H7 (cell line): ENCODE results near the gene MASP1. TPM values are rescaled to one million over a fixed set of nuclear protein-coding genes. Genes with fewer than 3 reads are reported as not detected.

ENCODE experiments used
- DNase-seq: peaks from one replicate; pipeline ENCODE4 v3.0.0; 2012
- H3K27me3 ChIP-seq: 2 replicates; pipeline ENCODE4 v1.6.0; 2011; ENCODE audit warnings: mild to moderate bottlenecking, low read length; ENCODE audit not compliant: control insufficient read depth, insufficient read depth
- H3K36me3 ChIP-seq: replicated peaks from 2 replicates; pipeline ENCODE4 v1.5.1; 2011; ENCODE audit warnings: low read length; ENCODE audit not compliant: control insufficient read depth, insufficient read depth
- H3K4me3 ChIP-seq: 2 replicates; pipeline ENCODE4 v1.5.1; 2011; ENCODE audit warnings: low read depth, mild to moderate bottlenecking, control low read depth, low read length, moderate library complexity; ENCODE audit not compliant: insufficient read depth
- total RNA-seq: library from RNA; depleted of rRNA; stranded (reverse); fragments of >200 nt; shearing (Covaris generic); gene quantifications from 2 replicates; pipeline ENCODE4 v1.2.3, GENCODE V29; 2014

The MASP1 gene
- total RNA-seq, 1 experiment from 2014 or later = 4.1 TPM

DNA sequence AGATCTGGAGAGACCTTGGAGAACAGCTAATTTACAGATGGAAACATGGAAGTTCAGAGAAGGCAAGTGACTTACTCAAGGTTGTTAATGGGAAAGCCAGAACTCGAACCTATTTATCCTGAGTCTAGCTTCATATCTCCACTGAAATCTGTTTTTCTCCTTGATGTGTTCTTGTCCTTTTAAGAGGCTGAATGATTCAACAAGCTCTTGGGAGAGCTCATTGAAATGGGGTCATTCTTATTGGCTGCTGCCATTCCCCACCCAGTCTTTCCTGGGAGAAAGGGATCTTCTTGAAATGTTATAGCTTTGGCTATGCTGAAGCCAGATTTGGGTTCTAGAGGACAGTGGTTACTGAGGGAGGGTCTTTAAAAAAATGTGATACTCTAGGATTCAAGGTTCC is 53.3 kb downstream of the MASP1 start:
- no peak for DNase-seq
- Histone ChIP-seq H3K36me3 (no peaks in the 10 kb centered on the region), H3K27me3 (no peaks in the 10 kb centered on the region), H3K4me3 (no peak overlapping the region)

GRCh38 chr3:187237741-187238140 is 53.8 kb downstream of the MASP1 start:
- no peaks in the 10 kb centered on the region for H3K36me3 ChIP-seq
- no peak overlapping the region for H3K4me3 ChIP-seq
- H3K27me3 ChIP-seq = no peaks in the 10 kb centered on the region
- DNase-seq = no peak

- Histone ChIP-seq H3K27me3 (no peaks in the 10 kb centered on the region), H3K4me3 (no peak overlapping the region), H3K36me3 (no peaks in the 10 kb centered on the region)
- no peak for DNase-seq
Observed at GRCh38 chr3:187236962-187237361, 54.6 kb downstream of the MASP1 start.

DNA sequence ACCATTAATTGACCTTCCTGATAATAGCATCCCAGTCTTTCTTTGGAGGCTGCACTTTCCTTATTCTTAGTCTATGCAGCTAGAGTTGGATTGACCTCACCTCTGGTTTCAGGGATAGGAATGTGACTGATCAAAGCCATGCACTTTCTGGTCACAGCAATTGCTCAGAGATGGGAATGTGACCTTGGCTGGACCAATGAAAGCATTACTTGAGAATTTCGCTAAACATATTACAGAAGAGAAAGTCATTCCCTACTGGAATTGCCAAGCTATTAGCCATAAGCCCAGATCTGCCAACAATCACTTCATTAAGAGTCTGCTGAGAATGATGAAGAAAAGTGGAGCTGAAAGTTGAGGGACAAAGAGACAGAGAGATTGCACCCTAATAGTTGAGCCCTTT is 61.5 kb downstream of the MASP1 start:
- H3K4me3 ChIP-seq = no peak overlapping the region
- no peaks in the 10 kb centered on the region for H3K27me3 ChIP-seq
- DNase-seq = no peak
- no peaks in the 10 kb centered on the region for H3K36me3 ChIP-seq

DNA sequence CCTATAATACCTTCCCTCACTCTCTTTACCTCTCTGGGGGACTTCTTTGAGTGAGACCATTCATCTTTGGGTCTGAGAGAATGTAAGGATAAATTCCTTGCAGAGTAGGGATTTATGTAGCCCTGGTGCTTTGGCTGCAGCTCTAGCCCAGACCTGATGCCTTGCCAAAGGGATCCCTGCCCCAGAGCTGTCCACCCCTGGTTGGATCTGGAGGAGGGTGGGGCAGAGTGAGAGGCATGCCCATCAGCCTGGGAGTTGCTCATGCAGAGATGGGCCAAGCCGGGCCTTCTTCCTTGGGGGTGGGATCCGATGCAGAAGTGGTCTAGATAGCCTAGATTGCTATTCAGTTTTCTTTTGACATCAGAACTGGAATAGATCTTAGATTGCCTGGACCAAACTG is 62.8 kb downstream of the MASP1 start:
- no peak for DNase-seq
- H3K36me3 ChIP-seq = no peaks in the 10 kb centered on the region
- no peaks in the 10 kb centered on the region for H3K27me3 ChIP-seq
- H3K4me3 ChIP-seq = no peak overlapping the region

DNA sequence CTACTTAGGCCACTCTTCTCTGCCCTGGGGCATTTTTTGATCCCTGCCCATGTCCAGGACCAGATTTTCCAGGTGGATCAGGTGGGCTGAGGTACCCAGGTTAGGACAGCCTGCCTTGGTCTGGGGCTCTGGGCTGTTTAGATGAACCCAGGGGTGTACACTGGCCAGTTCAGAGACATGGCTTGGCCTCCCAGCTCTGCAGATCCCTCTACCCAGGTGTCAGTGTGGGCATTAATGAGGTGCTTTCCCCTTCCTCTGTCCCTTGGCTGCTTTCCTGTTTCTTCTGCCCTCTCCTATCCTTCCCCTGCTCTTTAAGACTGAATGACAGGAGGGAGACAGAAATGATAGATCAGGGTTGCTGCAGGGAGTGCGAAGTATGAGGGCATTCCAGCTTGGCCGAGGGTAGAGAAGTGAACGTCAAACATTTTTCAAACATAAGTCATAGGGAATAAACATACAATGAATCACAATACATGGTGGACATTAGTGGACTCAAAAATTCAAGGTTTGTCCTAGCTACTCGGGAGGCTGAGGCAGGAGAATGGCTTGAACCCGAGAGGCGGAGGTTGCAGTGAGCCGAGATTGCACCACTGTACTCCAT is 63.8 kb downstream of the MASP1 start:
- Histone ChIP-seq H3K36me3 (no peaks in the 10 kb centered on the region), H3K4me3 (no peak overlapping the region), H3K27me3 (no peaks in the 10 kb centered on the region)
- DNase-seq = no peak

DNA sequence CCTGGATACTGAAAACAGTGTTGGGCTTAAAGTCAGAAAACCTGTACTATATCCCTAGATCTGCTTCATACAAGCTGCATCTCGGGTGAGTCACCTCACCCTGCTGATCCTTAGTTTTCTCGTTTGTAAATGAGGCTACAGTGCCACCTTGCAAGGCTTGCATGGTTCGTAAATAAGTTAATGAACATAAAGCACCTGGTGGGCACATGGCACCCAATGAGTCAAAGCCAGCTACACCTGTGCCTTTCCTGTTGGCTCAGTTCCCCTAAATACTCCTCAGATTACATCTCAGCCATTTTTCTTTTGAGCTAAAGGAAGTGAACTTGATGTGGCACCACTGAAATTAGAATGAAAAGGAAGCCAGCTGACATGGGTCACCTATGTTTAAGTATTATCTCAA is 67.7 kb downstream of the MASP1 start:
- H3K27me3 ChIP-seq = no peaks in the 10 kb centered on the region
- no peaks in the 10 kb centered on the region for H3K36me3 ChIP-seq
- H3K4me3 ChIP-seq = no peak overlapping the region
- no peak for DNase-seq

DNA sequence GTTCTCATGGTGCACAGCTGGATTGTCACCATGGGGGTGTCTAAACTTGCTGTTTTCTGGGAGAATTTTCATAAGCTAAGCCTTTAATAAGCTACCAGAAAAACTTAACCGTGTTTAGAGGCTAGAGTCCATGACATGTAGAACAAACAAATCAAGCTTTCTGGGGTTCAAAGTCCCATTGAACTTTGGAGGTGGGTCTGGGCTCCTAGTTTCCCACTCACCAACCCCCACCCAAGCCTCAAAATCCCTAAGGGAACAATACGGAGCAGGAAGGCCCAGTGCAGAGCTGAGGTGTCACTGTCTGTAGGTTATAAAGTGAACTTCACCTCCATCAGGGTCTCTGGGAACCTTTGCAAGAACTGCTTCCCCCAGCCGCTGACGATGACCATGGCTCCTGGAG is 68.7 kb downstream of the MASP1 start:
- DNase-seq = no peak
- no peak overlapping the region for H3K4me3 ChIP-seq
- H3K27me3 ChIP-seq = no peaks in the 10 kb centered on the region
- H3K36me3 ChIP-seq = no peaks in the 10 kb centered on the region

GRCh38 chr3:187215460-187215859 is 76.1 kb downstream of the MASP1 start:
- Histone ChIP-seq H3K4me3 (no peak overlapping the region), H3K27me3 (no peaks in the 10 kb centered on the region), H3K36me3 (no peaks in the 10 kb centered on the region)
- DNase-seq = no peak

GRCh38 chr3:187213616-187214015 is 77.9 kb downstream of the MASP1 start:
- H3K27me3 ChIP-seq = no peaks in the 10 kb centered on the region
- no peak overlapping the region for H3K4me3 ChIP-seq
- no peaks in the 10 kb centered on the region for H3K36me3 ChIP-seq
- no peak for DNase-seq

DNA sequence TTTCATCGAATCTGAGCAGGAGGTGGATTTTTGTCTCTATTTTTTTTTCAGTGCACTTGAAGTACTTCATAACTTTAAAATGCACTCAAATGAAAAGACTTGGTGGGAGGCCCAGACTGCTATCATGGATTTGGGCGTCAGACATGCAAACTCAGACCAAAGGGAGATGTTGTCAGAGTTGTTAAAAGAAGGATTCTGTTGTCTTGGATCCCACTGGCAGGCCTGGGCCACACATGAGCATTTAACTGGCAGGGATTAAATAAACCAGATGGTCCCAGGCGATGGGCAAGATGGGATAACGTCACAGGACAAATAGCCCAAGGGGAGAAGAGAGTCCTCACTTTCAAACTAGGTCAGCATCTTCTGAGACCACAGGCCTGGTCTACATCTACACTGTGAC is 78.8 kb downstream of the MASP1 start:
- no peak for DNase-seq
- Histone ChIP-seq H3K36me3 (no peaks in the 10 kb centered on the region), H3K4me3 (no peak overlapping the region), H3K27me3 (no peaks in the 10 kb centered on the region)

DNA sequence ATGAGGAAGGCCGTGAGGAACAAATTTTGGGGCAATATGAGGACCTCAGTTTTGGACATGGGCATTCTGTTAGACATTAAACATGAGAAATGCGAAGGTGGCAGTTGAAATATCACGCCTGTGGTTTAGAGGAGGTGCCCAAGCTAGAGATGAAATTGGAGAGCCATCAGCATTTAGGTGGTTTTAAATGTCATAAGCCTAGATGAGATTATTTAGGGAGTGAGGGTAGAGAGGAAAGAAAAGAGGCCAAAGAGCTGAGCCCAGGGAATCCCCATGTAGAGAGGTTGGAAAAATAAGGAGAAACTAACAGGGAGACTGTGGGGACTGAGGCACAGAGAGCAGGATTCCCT is 79.4 kb downstream of the MASP1 start:
- Histone ChIP-seq H3K36me3 (no peaks in the 10 kb centered on the region), H3K27me3 (no peaks in the 10 kb centered on the region)
- DNase-seq = no peak

GRCh38 chr3:187211532-187212195 is 79.9 kb downstream of the MASP1 start:
- Histone ChIP-seq H3K36me3 (no peaks in the 10 kb centered on the region; the same call in 1 of the 2 replicates), H3K4me3 (no peak overlapping the region), H3K27me3 (no peaks in the 10 kb centered on the region)
- DNase-seq = no peak

More for the DNA sequence above, 79.4 kb downstream of the MASP1 start:
- no peak overlapping the region for H3K4me3 ChIP-seq

DNA sequence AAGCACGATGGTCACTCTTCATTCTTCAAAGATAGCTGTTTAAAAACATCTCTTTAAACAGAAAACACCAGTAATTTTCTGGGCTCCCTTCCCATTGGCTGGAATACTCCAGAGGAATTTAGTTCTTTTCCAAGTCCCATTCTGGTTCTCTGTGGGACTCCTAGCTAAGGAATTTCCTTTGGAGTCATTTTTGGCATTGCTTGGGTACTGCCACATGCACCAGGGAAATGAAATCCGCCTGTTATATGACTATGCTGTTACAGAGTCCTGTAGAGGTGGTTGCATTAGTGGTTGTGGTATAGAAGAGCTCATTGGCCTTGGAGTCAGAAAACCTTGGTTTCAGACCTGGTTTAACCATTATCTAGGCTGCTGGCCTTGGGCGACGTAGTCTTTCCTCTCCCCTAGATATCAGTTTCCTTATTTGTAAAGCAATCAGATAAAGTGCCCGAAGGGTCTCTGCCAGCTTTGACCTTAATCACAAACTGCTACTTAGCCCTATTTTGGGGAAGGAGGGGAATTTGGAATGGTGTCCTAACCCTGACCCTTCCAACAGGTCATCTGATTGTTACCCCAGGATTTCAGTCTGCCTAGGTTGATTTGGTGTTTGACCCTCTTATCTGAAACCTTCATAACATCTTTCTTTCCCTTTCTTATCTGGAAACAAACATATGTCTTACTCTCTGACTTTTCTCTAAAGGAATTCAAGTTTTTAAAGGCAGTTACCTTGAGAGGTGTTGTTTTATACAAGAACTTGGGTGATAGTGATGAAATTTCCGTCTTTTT is 80.8 kb downstream of the MASP1 start:
- DNase-seq = peak; percentile 52
- Histone ChIP-seq H3K4me3 (no peak overlapping the region), H3K27me3 (no peaks in the 10 kb centered on the region), H3K36me3 (no peaks in the 10 kb centered on the region; the same call in 1 of the 2 replicates)

GRCh38 chr3:187210091-187210490 is 81.4 kb downstream of the MASP1 start:
- Histone ChIP-seq H3K4me3 (no peak overlapping the region), H3K36me3 (no peaks in the 10 kb centered on the region; the same call in 1 of the 2 replicates), H3K27me3 (no peaks in the 10 kb centered on the region)
- no peak for DNase-seq
